CD4-positive, alpha-beta T cell (primary cell): ENCODE measurements around the gene ARHGEF39. TPM values are rescaled to one million over a fixed set of nuclear protein-coding genes. Genes with fewer than 3 reads are reported as not detected.

ENCODE experiments used
- ATAC-seq: fragments of 200-7000 bp; cut with Tn5 transposase; one replicate; pipeline ENCODE4 v1.10.0; 2022; ENCODE audit warnings: mild to moderate bottlenecking; ENCODE audit not compliant: poor library complexity
- CTCF ChIA-PET: fragments of 350-600 bp; sonication (Branson Sonifier 250); formaldehyde crosslinking; loops from one replicate; lab custom pipeline; 2021; ENCODE audit warnings: antibody characterized with exemption, inconsistent platforms; lab: Charles Lee
- POLR2A ChIA-PET: fragments of 350-600 bp; sonication (Branson Sonifier 250); formaldehyde crosslinking; loops from one replicate; lab custom pipeline; 2021; ENCODE audit warnings: antibody characterized with exemption, inconsistent platforms; lab: Charles Lee
- DNase-seq, 14 experiments: peaks; one replicate each; pipeline ENCODE4 v3.0.0-alpha.2; 2013 to 2020; ENCODE audit warnings: mixed read lengths in 2 of 14
- H3K27ac ChIP-seq, 2 donors: one replicate each; pipeline versions ENCODE4 v1.5.1 to v1.7.0; 2013; ENCODE audit warnings: low read length in 2 of 2, low read depth in 1 of 2, mild to moderate bottlenecking in 1 of 2
- H3K27me3 ChIP-seq, 2 experiments: 1 replicate in 1 of 2; 2 replicates in 1 of 2; pipeline versions ENCODE4 v1.6.1 to v1.7.0; 2013; ENCODE audit warnings: low read length in 2 of 2, control low read depth in 1 of 2, mild to moderate bottlenecking in 1 of 2, moderate library complexity in 1 of 2; ENCODE audit not compliant: insufficient read depth in 2 of 2, control insufficient read depth in 1 of 2
- H3K36me3 ChIP-seq: one replicate; pipeline ENCODE4 v1.6.1; 2013; ENCODE audit warnings: low read length, control low read depth; ENCODE audit not compliant: insufficient read depth
- H3K4me1 ChIP-seq: one replicate; pipeline ENCODE4 v1.6.1; 2013; ENCODE audit warnings: low read length, control low read depth; ENCODE audit not compliant: insufficient read depth
- H3K4me3 ChIP-seq: one replicate; pipeline ENCODE4 v1.5.1; 2013; ENCODE audit warnings: mild to moderate bottlenecking, low read length, moderate library complexity
- H3K9me3 ChIP-seq, 2 experiments: 1 replicate in 1 of 2; 2 replicates in 1 of 2; pipeline versions ENCODE4 v1.6.1 to v1.7.0; 2013; ENCODE audit warnings: low read length in 2 of 2, mild to moderate bottlenecking in 2 of 2, control low read depth in 1 of 2, moderate library complexity in 1 of 2; ENCODE audit not compliant: control insufficient read depth in 1 of 2, insufficient read depth in 1 of 2
- H3K27ac Mint-ChIP-seq: one replicate; pipeline ENCODE4 v1.8.0; 2020; ENCODE audit warnings: mixed read lengths
- H3K27me3 Mint-ChIP-seq: one replicate; pipeline ENCODE4 v1.8.0; 2021; ENCODE audit warnings: mixed read lengths
- H3K36me3 Mint-ChIP-seq: one replicate; pipeline ENCODE4 v1.8.0; 2021; ENCODE audit warnings: low read depth, mixed read lengths
- H3K4me1 Mint-ChIP-seq: one replicate; pipeline ENCODE4 v1.8.0; 2021; ENCODE audit warnings: low read depth, mixed read lengths
- H3K4me3 Mint-ChIP-seq: one replicate; pipeline ENCODE4 v1.8.0; 2020; ENCODE audit warnings: mild to moderate bottlenecking, mixed read lengths
- H3K9me3 Mint-ChIP-seq: one replicate; pipeline ENCODE4 v1.8.0; 2020; ENCODE audit warnings: mixed read lengths
- CTCF ChIP-seq: fragments of 200-600 bp; IDR thresholded peaks from one replicate; pipeline ENCODE4 v1.8.0; 2022; ENCODE audit warnings: antibody characterized with exemption, mild to moderate bottlenecking
- intact Hi-C, 2 experiments: fragments of 100-400 bp; cut with DNase I in 1 of 2; cut with micrococcal nuclease in 1 of 2; formaldehyde crosslinking; loops; one replicate each; pipeline versions ENCODE4 v1.15.1 to v1.9.0; 2023 to 2025; cut with DNase I, micrococcal nuclease
- total RNA-seq, 174 experiments: library from RNA in 2 of 174; stranded (reverse) in 2 of 174; gene quantifications; one replicate each; pipeline ENCODE4 v1.2.3 and lab custom pipeline; 2021 to 2026

ARHGEF39 gene
- total RNA-seq, 2 experiments from 2014 or later: 0.08 to 0.17 TPM

- H3K4me1 ChIP-seq: no peaks in the 10 kb centered on the region
- Mint-ChIP-seq H3K27ac (no peak overlapping the region), H3K36me3 (no peaks in the 10 kb centered on the region), H3K4me1 (peaks cover 4% of the 10 kb centered on the region), H3K4me3 (no peak overlapping the region), H3K27me3 (no peaks in the 10 kb centered on the region), H3K9me3 (no peaks in the 10 kb centered on the region)
- CTCF ChIA-PET: interaction anchor here (1.4 to 3.5 kb wide), 2 partner anchors 13 to 25 kb away, joined by 4 to 17 read pairs; partner anchors contain the start of genes CCDC107 and RMRP
- no peak for ATAC-seq
- POLR2A ChIA-PET: interaction anchor here (1.2 kb wide), 1 partner anchor 22 kb away, joined by 3 read pairs; no protein-coding TSS in a partner anchor
- DNase-seq: no peak
- intact Hi-C loops: no loop called here
- H3K27me3 ChIP-seq: no peaks in the 10 kb centered on the region
- TF ChIP-seq CTCF: no peak
- H3K4me3 ChIP-seq: no peak overlapping the region
- no peaks in the 10 kb centered on the region for H3K36me3 ChIP-seq
- no peaks in the 10 kb centered on the region for H3K9me3 ChIP-seq
- H3K27ac ChIP-seq: no peak overlapping the region
Observed at GRCh38 chr9:35683323-35683722, 18.3 kb upstream of the ARHGEF39 start.

GRCh38 chr9:35682520-35683315 lies 17.7 kb upstream of the ARHGEF39 start:
- CTCF ChIA-PET: interaction anchor here (1.4 kb wide), 1 partner anchor 24 kb away, joined by 4 read pairs; the partner anchor contains the start of genes CCDC107 and RMRP
- Histone ChIP-seq H3K36me3 (no peaks in the 10 kb centered on the region), H3K27ac (no peak overlapping the region), H3K4me3 (no peak overlapping the region), H3K4me1 (no peaks in the 10 kb centered on the region), H3K9me3 (no peaks in the 10 kb centered on the region), H3K27me3 (no peaks in the 10 kb centered on the region)
- no peaks in the 10 kb centered on the region for H3K27me3 Mint-ChIP-seq
- no peak for ATAC-seq
- DNase-seq: no peak
- peaks cover 4% of the 10 kb centered on the region for H3K4me1 Mint-ChIP-seq
- H3K4me3 Mint-ChIP-seq: no peak overlapping the region
- no peaks in the 10 kb centered on the region for H3K36me3 Mint-ChIP-seq
- TF ChIP-seq CTCF: no peak
- intact Hi-C loops: no loop called here
- POLR2A ChIA-PET: no interaction called here
- no peak overlapping the region for H3K27ac Mint-ChIP-seq
- H3K9me3 Mint-ChIP-seq: no peaks in the 10 kb centered on the region

- TF ChIP-seq CTCF: no peak
- Mint-ChIP-seq H3K4me3 (no peak overlapping the region), H3K27ac (no peak overlapping the region), H3K27me3 (no peaks in the 10 kb centered on the region), H3K4me1 (no peaks in the 10 kb centered on the region), H3K9me3 (no peaks in the 10 kb centered on the region), H3K36me3 (no peaks in the 10 kb centered on the region)
- H3K27ac ChIP-seq: no peak overlapping the region
- no peaks in the 10 kb centered on the region for H3K4me1 ChIP-seq
- ChIA-PET CTCF (no interaction called here), POLR2A (no interaction called here)
- no peaks in the 10 kb centered on the region for H3K9me3 ChIP-seq
- no peaks in the 10 kb centered on the region for H3K27me3 ChIP-seq
- H3K4me3 ChIP-seq: no peak overlapping the region
- ATAC-seq (no peak), DNase-seq (no peak)
- no peaks in the 10 kb centered on the region for H3K36me3 ChIP-seq
- intact Hi-C loops: no loop called here
Observed at GRCh38 chr9:35682051-35682450, 17.1 kb upstream of the ARHGEF39 start.
